K562 (cell line): Measurements from ENCODE around the gene MYL3. TPM values are rescaled to one million over a fixed set of nuclear protein-coding genes. Genes with fewer than 3 reads are reported as not detected.

ENCODE experiments used
- ATAC-seq: fragments of 200-7000 bp; cut with Tn5 transposase; 3 replicates; pipeline ENCODE4 v1.9.1; 2020; ENCODE audit warnings: moderate library complexity
- BruUV-seq: library from RNA; stranded (reverse); fragments of 400-500 nt; replicated peaks from 2 replicates; lab custom pipeline; 2021; lab: Mats Ljungman, UMichigan
- CTCF ChIA-PET: fragments of 300-600 bp; formaldehyde crosslinking; extraction: SDS; loops from one replicate; lab custom pipeline; 2021; ENCODE audit warnings: low intra/inter-chr PET ratio; lab: Yijun Ruan, JAX
- POLR2A ChIA-PET: fragments of 300-600, 350-650 bp; sonication (Branson Sonifier 250); formaldehyde crosslinking; extraction: SDS; loops from one replicate; lab custom pipeline; 2021; ENCODE audit warnings: antibody characterized with exemption, inconsistent platforms; lab: Yijun Ruan, JAX
- DNase-seq, 4 experiments: peaks; one replicate each; pipeline versions ENCODE4 v3.0.0 to v3.0.0-alpha.2; 2011 to 2018; ENCODE audit warnings: low spot score in 3 of 4, mixed read lengths in 3 of 4; ENCODE audit errors: extremely low read depth in 1 of 4
- FAIRE-seq: peaks from 2 replicates; lab custom pipeline; 2011; peaks lifted over from hg19 to GRCh38; lab: Jason Lieb, UNC
- H2AFZ ChIP-seq: 2 replicates; pipeline ENCODE4 v1.6.0; 2011; ENCODE audit warnings: low read depth, low read length, control low read depth, inconsistent platforms
- H3K27ac ChIP-seq: fragments of 200-600 bp; 3 replicates; pipeline ENCODE4 v1.8.0; 2011; ENCODE audit warnings: low read depth, mild to moderate bottlenecking, control low read depth, inconsistent platforms, low read length, moderate library complexity, mixed read lengths; ENCODE audit errors: extremely low read depth
- H3K27me3 ChIP-seq, 2 experiments: fragments of 300-600 bp in 1 of 2; 2 replicates in 1 of 2; 3 replicates in 1 of 2; pipeline versions ENCODE4 v1.6.0 to v1.8.0; 2011; ENCODE audit warnings: inconsistent platforms in 2 of 2, low read length in 2 of 2, mild to moderate bottlenecking in 1 of 2, mixed read lengths in 1 of 2, moderate library complexity in 1 of 2; ENCODE audit not compliant: control insufficient read depth in 2 of 2, insufficient read depth in 2 of 2
- H3K36me3 ChIP-seq: fragments of 300-600 bp; 3 replicates; pipeline ENCODE4 v1.8.0; 2011; ENCODE audit warnings: mild to moderate bottlenecking, low read length, inconsistent platforms; ENCODE audit not compliant: control insufficient read depth, insufficient read depth
- H3K4me1 ChIP-seq, 2 experiments: fragments of 200-600 bp in 1 of 2; replicated peaks in 1 of 2; 2 replicates in 1 of 2; 3 replicates in 1 of 2; pipeline versions ENCODE4 v1.5.1 to v1.8.0; 2011; ENCODE audit warnings: inconsistent platforms in 2 of 2, low read length in 2 of 2, mild to moderate bottlenecking in 1 of 2, mixed read lengths in 1 of 2, moderate library complexity in 1 of 2; ENCODE audit not compliant: control insufficient read depth in 2 of 2, insufficient read depth in 2 of 2
- H3K4me2 ChIP-seq: 2 replicates; pipeline ENCODE4 v1.6.1; 2011; ENCODE audit warnings: low read length, control low read depth, inconsistent platforms, mixed read lengths; ENCODE audit not compliant: insufficient read depth
- H3K4me3 ChIP-seq: fragments of 200-600 bp; sonication (generic), shearing (Covaris generic); 2 replicates; pipeline ENCODE4 v1.5.1; 2016; ENCODE audit warnings: control low read depth, inconsistent platforms
- H3K79me2 ChIP-seq: fragments of 200-600 bp; 3 replicates; pipeline ENCODE4 v1.8.0; 2011; ENCODE audit warnings: low read length, inconsistent platforms; ENCODE audit not compliant: control insufficient read depth, insufficient read depth
- H3K9ac ChIP-seq, 2 experiments: 2 replicates each; pipeline versions ENCODE4 v1.6.0 to v1.6.1; 2011; ENCODE audit warnings: low read depth in 2 of 2, low read length in 2 of 2, control low read depth in 1 of 2, inconsistent platforms in 1 of 2, mild to moderate bottlenecking in 1 of 2, mixed read lengths in 1 of 2; ENCODE audit not compliant: insufficient read depth in 1 of 2
- H3K9me1 ChIP-seq: one replicate; pipeline ENCODE4 v1.6.0; 2011; ENCODE audit warnings: inconsistent platforms, mild to moderate bottlenecking, low read length, moderate library complexity; ENCODE audit not compliant: control insufficient read depth, insufficient read depth
- H3K9me3 ChIP-seq: replicated peaks from 2 replicates; pipeline ENCODE4 v1.5.1; 2011; ENCODE audit warnings: low read depth, low read length, inconsistent platforms; ENCODE audit not compliant: control insufficient read depth, insufficient read depth
- H4K20me1 ChIP-seq: replicated peaks from 2 replicates; pipeline ENCODE4 v1.6.1; 2011; ENCODE audit warnings: low read length, inconsistent platforms, mixed read lengths; ENCODE audit not compliant: control insufficient read depth, insufficient read depth
- CBX3 ChIP-seq, 2 experiments: IDR thresholded peaks; 1 replicate in 1 of 2; 2 replicates in 1 of 2; pipeline ENCODE4 v1.6.1; 2012; ENCODE audit warnings: inconsistent platforms in 2 of 2, low read length in 2 of 2, borderline replicate concordance in 1 of 2, control low read depth in 1 of 2
- CHD2 ChIP-seq: IDR thresholded peaks from 2 replicates; pipeline ENCODE4 v1.6.1; 2011; ENCODE audit warnings: low read depth, low read length
- DDX20 ChIP-seq: fragments of 450-650 bp; IDR thresholded peaks from 2 replicates; pipeline ENCODE4 v1.6.1; 2016; ENCODE audit warnings: missing genetic modification characterization, low read depth, mild to moderate bottlenecking, missing compliant biosample characterization, moderate library complexity
- KDM5B ChIP-seq: fragments of 200-600 bp; sonication (generic); IDR thresholded peaks from 2 replicates; pipeline ENCODE4 v1.6.1; 2012; ENCODE audit warnings: low read depth, mild to moderate bottlenecking, moderate library complexity, low read length, control low read depth, inconsistent platforms; ENCODE audit not compliant: insufficient replicate concordance
- POLR2B ChIP-seq: fragments of 450-650 bp; IDR thresholded peaks from 2 replicates; pipeline ENCODE4 v1.6.1; 2018; ENCODE audit warnings: low read depth; ENCODE audit not compliant: partially characterized antibody
- POLR2G ChIP-seq: fragments of 200-400 bp; formaldehyde crosslinking; IDR thresholded peaks from 2 replicates; pipeline ENCODE4 v1.6.1; 2017; ENCODE audit warnings: low read depth, mild to moderate bottlenecking, antibody characterized with exemption, low read length, moderate library complexity
- SAFB2 ChIP-seq: fragments of 200-400 bp; formaldehyde crosslinking; IDR thresholded peaks from 2 replicates; pipeline ENCODE4 v1.6.1; 2018; ENCODE audit warnings: borderline replicate concordance, low read length, low read depth, moderate library complexity; ENCODE audit not compliant: severe bottlenecking
- SMAD4 ChIP-seq: fragments of 250-450 bp; sonication (Bioruptor Pico); conservative IDR thresholded peaks from 2 replicates; pipeline ENCODE4 v1.8.0; 2021; ENCODE audit warnings: inconsistent platforms, mild to moderate bottlenecking, moderate library complexity
- WGBS: fragments of 100-300 bp; shearing (Covaris generic); methylation state at CpG from one replicate; pipeline ENCODE4 v1.1.6; 2016; ENCODE audit warnings: low coverage, mixed read lengths; ENCODE audit not compliant: insufficient coverage; ENCODE audit errors: missing lambda C conversion rate; 5-methylcytosine and 5-hydroxymethylcytosine counted together
- in situ Hi-C: fragments of 300-500 bp; cut with MboI; formaldehyde crosslinking; loops from 4 replicates; pipeline ENCODE4 v1.15.0; 2018; ENCODE audit warnings: inconsistent platforms, mixed read lengths
- intact Hi-C: fragments of 100-400 bp; cut with micrococcal nuclease; formaldehyde crosslinking; loops from 2 replicates; pipeline ENCODE4 v1.14.2; 2022
- polyA plus RNA-seq, 8 experiments: library from polyadenylated mRNA; depleted of rRNA in 4 of 8; stranded (reverse) in 5 of 8; unstranded in 3 of 8; fragments of >200 nt; fragmentation: Nextera tagmentation in 2 of 8; fragmentation: Illumina TruSeq in 1 of 8; extraction: Ambion mirVana in 2 of 8; extraction: Trizol in 1 of 8; gene quantifications; 2 replicates each; pipeline versions ENCODE4 v1.2.1 to v1.2.3, GENCODE V29; 2011 to 2014; ENCODE audit warnings: inconsistent platforms in 1 of 8, missing spikeins in 1 of 8
- total RNA-seq, 7 experiments: library from RNA; depleted of rRNA in 6 of 7; stranded (reverse); fragments of >200 nt in 6 of 7; fragmentation: Illumina TruSeq in 2 of 7; extraction: Trizol in 2 of 7; gene quantifications; 2 replicates each; pipeline versions ENCODE4 v1.2.1 to v1.2.3, GENCODE V29; 2011 to 2021; ENCODE audit warnings: low replicate concordance in 1 of 7
- TF ChIP-seq, protein P1 (sequence below): fragments of 250-450 bp; sonication (Bioruptor Pico); IDR thresholded peaks from 2 replicates; pipeline ENCODE4 v1.4.0; 2020; ENCODE audit warnings: mild to moderate bottlenecking
- TF ChIP-seq, protein P2 (sequence below), 2 experiments: fragments of 450-650 bp; IDR thresholded peaks; 2 replicates each; pipeline ENCODE4 v1.6.1; 2016
- TF ChIP-seq, protein P3 (sequence below): fragments of 250-450 bp; sonication (Bioruptor Pico); IDR thresholded peaks from 2 replicates; pipeline ENCODE4 v1.5.0; 2021; ENCODE audit warnings: mild to moderate bottlenecking, moderate library complexity

Gene MYL3
- total and polyA plus RNA-seq, 9 of the 15 experiments (the other 6 are each of a cell fraction or from before 2014, with no cell fraction given) = 0.14 to 0.45 TPM; not detected in 7

DNA sequence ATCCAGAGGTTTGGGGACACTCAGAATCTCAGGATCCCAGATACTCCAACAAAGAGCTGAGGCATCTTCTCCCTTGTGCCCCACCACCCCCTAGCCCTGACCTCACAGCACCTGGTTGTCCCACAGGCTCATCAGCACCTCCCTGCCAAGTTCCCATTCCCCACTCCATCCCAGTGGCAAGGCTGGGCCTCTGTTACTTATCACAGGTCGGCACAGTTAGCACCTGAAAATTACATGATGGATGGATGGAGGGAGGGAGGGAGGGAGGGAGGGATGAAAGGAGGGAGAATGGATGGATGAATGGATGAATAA is 12.8 kb downstream of the MYL3 start:
- WGBS = 0% methylated on average over 1 of the region's 1 CpG
- peaks cover 13 to 72% of the 10 kb centered on the region in 2 experiments; a peak in 4 of 5 replicates for H3K27me3 ChIP-seq
- TF ChIP-seq, protein P1, sequence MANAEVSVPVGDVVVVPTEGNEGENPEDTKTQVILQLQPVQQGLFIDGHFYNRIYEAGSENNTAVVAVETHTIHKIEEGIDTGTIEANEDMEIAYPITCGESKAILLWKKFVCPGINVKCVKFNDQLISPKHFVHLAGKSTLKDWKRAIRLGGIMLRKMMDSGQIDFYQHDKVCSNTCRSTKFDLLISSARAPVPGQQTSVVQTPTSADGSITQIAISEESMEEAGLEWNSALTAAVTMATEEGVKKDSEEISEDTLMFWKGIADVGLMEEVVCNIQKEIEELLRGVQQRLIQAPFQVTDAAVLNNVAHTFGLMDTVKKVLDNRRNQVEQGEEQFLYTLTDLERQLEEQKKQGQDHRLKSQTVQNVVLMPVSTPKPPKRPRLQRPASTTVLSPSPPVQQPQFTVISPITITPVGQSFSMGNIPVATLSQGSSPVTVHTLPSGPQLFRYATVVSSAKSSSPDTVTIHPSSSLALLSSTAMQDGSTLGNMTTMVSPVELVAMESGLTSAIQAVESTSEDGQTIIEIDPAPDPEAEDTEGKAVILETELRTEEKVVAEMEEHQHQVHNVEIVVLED (CRISPR knock-in tag) = no peak
- no peak for TF ChIP-seq SAFB2
- TF ChIP-seq, protein P2, sequence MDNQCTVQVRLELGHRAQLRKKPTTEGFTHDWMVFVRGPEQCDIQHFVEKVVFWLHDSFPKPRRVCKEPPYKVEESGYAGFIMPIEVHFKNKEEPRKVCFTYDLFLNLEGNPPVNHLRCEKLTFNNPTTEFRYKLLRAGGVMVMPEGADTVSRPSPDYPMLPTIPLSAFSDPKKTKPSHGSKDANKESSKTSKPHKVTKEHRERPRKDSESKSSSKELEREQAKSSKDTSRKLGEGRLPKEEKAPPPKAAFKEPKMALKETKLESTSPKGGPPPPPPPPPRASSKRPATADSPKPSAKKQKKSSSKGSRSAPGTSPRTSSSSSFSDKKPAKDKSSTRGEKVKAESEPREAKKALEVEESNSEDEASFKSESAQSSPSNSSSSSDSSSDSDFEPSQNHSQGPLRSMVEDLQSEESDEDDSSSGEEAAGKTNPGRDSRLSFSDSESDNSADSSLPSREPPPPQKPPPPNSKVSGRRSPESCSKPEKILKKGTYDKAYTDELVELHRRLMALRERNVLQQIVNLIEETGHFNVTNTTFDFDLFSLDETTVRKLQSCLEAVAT (IDR thresholded peaks at IDR 0.05) = no peak
- TF ChIP-seq DDX20 (tag) = no peak
- TF ChIP-seq CHD2 = no peak
- TF ChIP-seq SMAD4 (CRISPR knock-in tag) = no peak
- TF ChIP-seq POLR2B = no peak
- no peak for TF ChIP-seq POLR2G
- TF ChIP-seq, protein P3, sequence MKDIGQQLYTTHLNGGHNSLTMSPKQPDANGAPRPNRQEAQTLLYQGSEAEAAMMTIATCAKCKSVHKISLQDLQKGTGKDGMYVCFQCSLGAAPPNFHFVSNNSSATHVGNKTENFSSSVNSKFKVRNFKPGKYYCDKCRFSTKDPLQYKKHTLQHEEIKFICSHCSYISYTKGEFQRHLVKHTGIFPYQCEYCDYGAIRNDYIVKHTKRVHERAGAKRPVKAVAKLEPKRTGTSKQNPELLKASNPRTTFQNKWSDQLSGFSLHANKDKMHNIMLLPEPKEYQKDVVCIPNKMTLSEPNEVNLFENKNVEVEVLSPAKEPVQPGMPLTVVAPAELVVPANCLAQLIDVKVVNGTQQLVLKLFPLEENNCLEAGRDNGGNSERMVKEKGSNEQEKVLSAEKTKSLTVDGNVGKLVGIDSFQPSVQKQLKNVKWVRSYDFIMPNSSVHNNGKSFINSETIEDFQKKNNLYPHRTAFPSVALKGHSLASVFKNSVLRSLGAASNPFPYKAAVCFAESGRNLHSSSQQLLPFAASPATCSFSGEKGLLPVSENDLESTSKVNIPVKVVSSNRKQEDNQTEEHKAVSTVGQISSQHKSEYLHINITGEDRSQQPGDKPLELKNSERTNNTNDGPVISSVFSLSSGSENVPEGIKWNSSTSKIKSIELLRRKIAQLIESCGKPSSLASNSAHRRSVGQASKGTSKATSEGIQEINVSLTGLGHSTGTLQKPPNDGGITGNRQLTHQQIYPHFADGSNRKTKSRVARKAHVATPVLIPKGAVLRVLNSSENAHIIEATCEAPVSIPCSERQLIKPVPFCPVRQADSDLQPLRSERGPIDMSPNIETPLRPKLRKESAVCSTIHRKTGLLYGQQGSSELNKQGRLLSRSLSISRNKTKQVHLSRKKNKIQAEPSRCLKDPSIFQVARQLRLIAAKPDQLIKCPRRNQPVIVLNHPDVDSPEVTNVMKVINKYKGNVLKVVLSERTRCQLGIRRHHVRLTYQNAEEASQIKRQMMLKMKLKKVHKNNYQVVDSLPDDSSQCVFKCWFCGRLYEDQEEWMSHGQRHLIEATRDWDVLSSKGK (CRISPR knock-in tag) = no peak
- no peak for TF ChIP-seq CBX3 (IDR thresholded peaks at IDR 0.05; ENCODE audit: borderline replicate concordance in 1 of 2, low read length in 2 of 2)
- TF ChIP-seq KDM5B = no peak
- TF ChIP-seq, all 486 proteins: peak for 0
- Histone ChIP-seq H4K20me1 (peaks cover 3% of the 10 kb centered on the region; the same call in 1 of the 2 replicates), H3K9me1 (no peaks in the 10 kb centered on the region), H3K9ac (no peak overlapping the region; a peak in 1 of 4 replicates), H3K79me2 (no peaks in the 10 kb centered on the region), H3K36me3 (no peaks in the 10 kb centered on the region), H2AFZ (no peak overlapping the region), H3K4me1 (peaks cover 9 to 13% of the 10 kb centered on the region in 2 experiments), H3K27ac (no peak overlapping the region), H3K4me2 (no peak overlapping the region), H3K4me3 (no peak overlapping the region), H3K9me3 (no peaks in the 10 kb centered on the region)
- CTCF ChIA-PET = no interaction called here
- in situ Hi-C loops (no loop called here), intact Hi-C loops (no loop called here)
- POLR2A ChIA-PET = interaction anchor here (0.6 to 0.9 kb wide), 3 partner anchors 8 to 114 kb away, joined by 3 to 4 read pairs (median 3); no protein-coding TSS in a partner anchor
- BruUV-seq = no TSS peak
- no peak for FAIRE-seq
- no peak for DNase-seq
- no peak for ATAC-seq
